Measurements from ENCODE around the gene SORBS1. TPM values are rescaled to one million over a fixed set of nuclear protein-coding genes. Genes with fewer than 3 reads are reported as not detected.

Gene SORBS1
- total and polyA plus RNA-seq, 9 of the 15 experiments (the other 6 are each of a cell fraction or from before 2014, with no cell fraction given): 2.0 to 13.3 (median 6.5) TPM

DNA sequence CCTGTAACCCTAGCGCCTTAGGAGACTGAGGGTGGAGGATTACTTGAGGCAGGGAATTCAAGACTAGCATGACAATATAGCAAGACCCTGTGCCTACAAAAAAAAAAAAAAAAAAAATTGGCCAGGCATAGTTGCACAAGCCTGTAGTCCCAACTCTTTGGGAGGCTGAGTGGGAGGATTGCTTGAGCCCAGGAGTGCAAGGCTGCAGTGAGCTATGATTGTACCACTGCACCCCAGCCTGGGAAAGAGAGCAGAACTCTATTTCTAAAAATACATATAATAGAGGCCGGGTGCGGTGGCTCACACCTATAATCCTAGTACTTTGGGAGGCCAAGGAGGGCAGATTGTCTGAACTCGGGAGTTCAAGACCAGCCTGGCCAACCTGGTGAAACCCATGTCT lies 10.2 kb upstream of the SORBS1 start:
- H3K9ac ChIP-seq (ENCODE audit: insufficient read depth in 1 of 2, low read depth in 2 of 2, low read length in 2 of 2): no peak overlapping the region
- ChIA-PET CTCF (ENCODE audit: low intra/inter-chr PET ratio) (no interaction called here), POLR2A (no interaction called here)
- H4K20me1 ChIP-seq (replicated peaks; ENCODE audit: control insufficient read depth, insufficient read depth, low read length): no peaks in the 10 kb centered on the region
- H3K4me1 ChIP-seq (replicated peaks in 1 of 2; ENCODE audit: control insufficient read depth in 2 of 2, insufficient read depth in 2 of 2, low read length in 2 of 2): no peaks in the 10 kb centered on the region; a peak in 1 of 5 replicates
- DNase-seq (ENCODE audit: extremely low read depth in 1 of 4, low spot score in 3 of 4) (no peak), FAIRE-seq (no peak), ATAC-seq (no peak)
- TF ChIP-seq EHMT2 (IDR thresholded peaks at IDR 0.05) (no peak), ZNF436 (CRISPR knock-in tag; IDR thresholded peaks at IDR 0.05) (no peak), KHSRP (IDR thresholded peaks at IDR 0.05) (no peak), TAF15 (IDR thresholded peaks at IDR 0.05; ENCODE audit: low read depth, low read length) (no peak)
- TF ChIP-seq, protein P1, sequence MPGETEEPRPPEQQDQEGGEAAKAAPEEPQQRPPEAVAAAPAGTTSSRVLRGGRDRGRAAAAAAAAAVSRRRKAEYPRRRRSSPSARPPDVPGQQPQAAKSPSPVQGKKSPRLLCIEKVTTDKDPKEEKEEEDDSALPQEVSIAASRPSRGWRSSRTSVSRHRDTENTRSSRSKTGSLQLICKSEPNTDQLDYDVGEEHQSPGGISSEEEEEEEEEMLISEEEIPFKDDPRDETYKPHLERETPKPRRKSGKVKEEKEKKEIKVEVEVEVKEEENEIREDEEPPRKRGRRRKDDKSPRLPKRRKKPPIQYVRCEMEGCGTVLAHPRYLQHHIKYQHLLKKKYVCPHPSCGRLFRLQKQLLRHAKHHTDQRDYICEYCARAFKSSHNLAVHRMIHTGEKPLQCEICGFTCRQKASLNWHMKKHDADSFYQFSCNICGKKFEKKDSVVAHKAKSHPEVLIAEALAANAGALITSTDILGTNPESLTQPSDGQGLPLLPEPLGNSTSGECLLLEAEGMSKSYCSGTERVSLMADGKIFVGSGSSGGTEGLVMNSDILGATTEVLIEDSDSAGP (CRISPR knock-in tag; IDR thresholded peaks at IDR 0.05): no peak
- H3K27me3 ChIP-seq (ENCODE audit: control insufficient read depth in 2 of 2, insufficient read depth in 2 of 2, low read length in 2 of 2): no peaks in the 10 kb centered on the region
- BruUV-seq (replicated peaks): no TSS peak
- in situ Hi-C loops (cut with MboI) (no loop called here), intact Hi-C loops (cut with micrococcal nuclease) (no loop called here)
- H3K9me1 ChIP-seq (ENCODE audit: control insufficient read depth, insufficient read depth, low read length): no peaks in the 10 kb centered on the region
- H3K27ac ChIP-seq (ENCODE audit: extremely low read depth, low read depth, low read length): no peak overlapping the region
- H3K36me3 ChIP-seq (ENCODE audit: control insufficient read depth, insufficient read depth, low read length): no peaks in the 10 kb centered on the region
- no peaks in the 10 kb centered on the region for H3K79me2 ChIP-seq (ENCODE audit: control insufficient read depth, insufficient read depth, low read length)
- no peak overlapping the region for H3K4me3 ChIP-seq
- WGBS (ENCODE audit: insufficient coverage, low coverage, missing lambda C conversion rate): 52% methylated on average over 4 of the region's 4 CpGs
- H3K9me3 ChIP-seq (replicated peaks; ENCODE audit: control insufficient read depth, insufficient read depth, low read depth, low read length): no peaks in the 10 kb centered on the region
- no peak overlapping the region for H3K4me2 ChIP-seq (ENCODE audit: insufficient read depth, low read length)
- no peak overlapping the region for H2AFZ ChIP-seq (ENCODE audit: low read depth, low read length)

DNA sequence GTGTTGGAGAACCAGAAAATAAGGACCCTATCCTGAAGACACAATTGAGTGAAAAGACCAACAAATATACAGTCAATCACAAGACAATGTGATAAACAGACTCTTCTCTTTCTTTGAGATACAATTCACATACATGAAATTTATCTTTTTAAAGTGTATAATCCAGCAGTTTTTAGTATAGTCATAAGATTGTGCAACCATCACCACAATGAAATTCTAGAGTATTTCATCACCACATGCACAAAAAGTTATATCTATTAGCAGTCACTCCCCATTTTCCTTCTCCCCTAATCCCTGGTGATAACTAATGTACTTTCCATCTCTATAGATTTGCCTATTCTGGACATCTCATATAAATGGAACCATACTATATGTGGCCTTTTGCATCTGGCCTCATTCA lies 8.2 kb upstream of the SORBS1 start:
- Histone ChIP-seq H3K27me3 (ENCODE audit: control insufficient read depth in 2 of 2, insufficient read depth in 2 of 2, low read length in 2 of 2) (no peaks in the 10 kb centered on the region), H3K36me3 (ENCODE audit: control insufficient read depth, insufficient read depth, low read length) (no peaks in the 10 kb centered on the region), H3K9me3 (replicated peaks; ENCODE audit: control insufficient read depth, insufficient read depth, low read depth, low read length) (no peaks in the 10 kb centered on the region), H2AFZ (ENCODE audit: low read depth, low read length) (no peak overlapping the region), H4K20me1 (replicated peaks; ENCODE audit: control insufficient read depth, insufficient read depth, low read length) (no peaks in the 10 kb centered on the region), H3K4me2 (ENCODE audit: insufficient read depth, low read length) (no peak overlapping the region), H3K4me3 (no peak overlapping the region), H3K9ac (ENCODE audit: insufficient read depth in 1 of 2, low read depth in 2 of 2, low read length in 2 of 2) (no peak overlapping the region), H3K4me1 (replicated peaks in 1 of 2; ENCODE audit: control insufficient read depth in 2 of 2, insufficient read depth in 2 of 2, low read length in 2 of 2) (no peaks in the 10 kb centered on the region), H3K9me1 (ENCODE audit: control insufficient read depth, insufficient read depth, low read length) (no peaks in the 10 kb centered on the region), H3K27ac (ENCODE audit: extremely low read depth, low read depth, low read length) (no peak overlapping the region), H3K79me2 (ENCODE audit: control insufficient read depth, insufficient read depth, low read length) (no peaks in the 10 kb centered on the region)
- FAIRE-seq (no peak), ATAC-seq (no peak), DNase-seq (ENCODE audit: extremely low read depth in 1 of 4, low spot score in 3 of 4) (no peak)
- POLR2A ChIA-PET: no interaction called here
- CTCF ChIA-PET (ENCODE audit: low intra/inter-chr PET ratio): no interaction called here
- in situ Hi-C loops (cut with MboI): no loop called here
- no TSS peak for BruUV-seq (replicated peaks)
- intact Hi-C loops (cut with micrococcal nuclease): no loop called here
- TF ChIP-seq, protein P2, sequence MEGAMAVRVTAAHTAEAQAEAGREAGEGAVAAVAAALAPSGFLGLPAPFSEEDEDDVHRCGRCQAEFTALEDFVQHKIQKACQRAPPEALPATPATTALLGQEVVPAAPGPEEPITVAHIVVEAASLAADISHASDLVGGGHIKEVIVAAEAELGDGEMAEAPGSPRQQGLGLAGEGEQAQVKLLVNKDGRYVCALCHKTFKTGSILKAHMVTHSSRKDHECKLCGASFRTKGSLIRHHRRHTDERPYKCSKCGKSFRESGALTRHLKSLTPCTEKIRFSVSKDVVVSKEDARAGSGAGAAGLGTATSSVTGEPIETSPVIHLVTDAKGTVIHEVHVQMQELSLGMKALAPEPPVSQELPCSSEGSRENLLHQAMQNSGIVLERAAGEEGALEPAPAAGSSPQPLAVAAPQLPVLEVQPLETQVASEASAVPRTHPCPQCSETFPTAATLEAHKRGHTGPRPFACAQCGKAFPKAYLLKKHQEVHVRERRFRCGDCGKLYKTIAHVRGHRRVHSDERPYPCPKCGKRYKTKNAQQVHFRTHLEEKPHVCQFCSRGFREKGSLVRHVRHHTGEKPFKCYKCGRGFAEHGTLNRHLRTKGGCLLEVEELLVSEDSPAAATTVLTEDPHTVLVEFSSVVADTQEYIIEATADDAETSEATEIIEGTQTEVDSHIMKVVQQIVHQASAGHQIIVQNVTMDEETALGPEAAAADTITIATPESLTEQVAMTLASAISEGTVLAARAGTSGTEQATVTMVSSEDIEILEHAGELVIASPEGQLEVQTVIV (CRISPR knock-in tag; IDR thresholded peaks at IDR 0.05; ENCODE audit: borderline replicate concordance): no peak
- TF ChIP-seq NR2C2 (CRISPR knock-in tag; IDR thresholded peaks at IDR 0.05) (no peak), NR2C2 (tag; IDR thresholded peaks at IDR 0.05) (no peak), MTA1 (IDR thresholded peaks at IDR 0.05; ENCODE audit: borderline replicate concordance) (no peak), ZNF431 (CRISPR knock-in tag; IDR thresholded peaks at IDR 0.05) (no peak), MITF (IDR thresholded peaks at IDR 0.05) (no peak), ZNF347 (CRISPR knock-in tag; IDR thresholded peaks at IDR 0.05; ENCODE audit: low read depth) (no peak), ZNF584 (CRISPR knock-in tag; IDR thresholded peaks at IDR 0.05; ENCODE audit: low read depth) (no peak)
